ENCODE measurements around the gene ERF. TPM values are rescaled to one million over a fixed set of nuclear protein-coding genes. Genes with fewer than 3 reads are reported as not detected.

Gene ERF
- polyA plus RNA-seq, 1 experiment, result 31.1 TPM

DNA sequence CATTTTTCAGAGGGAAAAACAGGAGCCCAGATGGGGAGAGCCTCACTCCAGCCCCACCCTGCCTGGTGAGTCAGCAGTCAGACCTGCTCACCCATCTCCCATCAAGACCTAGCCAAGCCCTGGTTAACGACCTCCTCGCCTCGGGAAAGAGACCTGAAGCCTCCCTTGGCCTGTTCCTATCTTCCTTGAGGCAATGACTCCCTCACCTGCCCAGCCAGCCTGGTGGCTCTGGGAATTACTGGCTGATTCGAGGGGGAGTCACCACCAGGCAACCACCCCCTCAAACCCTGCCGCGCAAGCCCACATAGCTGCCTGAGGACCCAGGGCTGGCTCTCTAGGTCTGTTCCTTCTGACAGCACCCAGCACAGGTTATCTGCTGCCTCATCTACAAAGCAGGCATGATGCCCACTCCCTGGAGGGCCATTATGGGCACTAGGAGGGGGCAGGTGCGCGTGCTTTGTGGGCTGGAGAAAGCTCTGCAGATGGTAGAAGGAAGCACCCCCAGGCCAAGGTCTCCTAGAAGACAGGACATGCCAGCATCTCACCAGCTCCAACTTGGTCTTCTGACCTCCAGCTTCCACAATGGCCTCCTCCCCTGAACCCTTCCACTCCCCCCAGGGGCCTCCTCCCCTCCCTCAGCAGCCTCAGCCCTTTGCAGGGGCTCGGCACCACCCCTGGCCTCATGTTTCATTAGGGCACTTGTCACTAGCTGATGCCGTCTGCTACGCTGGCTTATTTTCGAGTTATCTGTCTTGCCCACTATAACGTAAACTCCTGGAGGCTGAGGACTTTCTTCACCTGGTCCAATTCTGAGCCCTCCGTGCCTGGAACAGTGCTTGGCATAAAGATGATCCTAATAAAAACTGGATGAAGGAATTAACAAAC, 47.8 kb downstream of the ERF start:
- POLR2A ChIA-PET, result interaction anchor here (0.7 to 1.6 kb wide), 2 partner anchors 10 to 63 kb away, joined by 7 to 13 read pairs; no protein-coding TSS in a partner anchor
- H3K4me3 ChIP-seq (ENCODE audit: low read depth, low read length), result no peak overlapping the region
- no peak for DNase-seq (ENCODE audit: low read depth, low spot score)

GRCh38 chr19:42204664-42205063, 50.3 kb downstream of the ERF start:
- TF ChIP-seq, protein P1, sequence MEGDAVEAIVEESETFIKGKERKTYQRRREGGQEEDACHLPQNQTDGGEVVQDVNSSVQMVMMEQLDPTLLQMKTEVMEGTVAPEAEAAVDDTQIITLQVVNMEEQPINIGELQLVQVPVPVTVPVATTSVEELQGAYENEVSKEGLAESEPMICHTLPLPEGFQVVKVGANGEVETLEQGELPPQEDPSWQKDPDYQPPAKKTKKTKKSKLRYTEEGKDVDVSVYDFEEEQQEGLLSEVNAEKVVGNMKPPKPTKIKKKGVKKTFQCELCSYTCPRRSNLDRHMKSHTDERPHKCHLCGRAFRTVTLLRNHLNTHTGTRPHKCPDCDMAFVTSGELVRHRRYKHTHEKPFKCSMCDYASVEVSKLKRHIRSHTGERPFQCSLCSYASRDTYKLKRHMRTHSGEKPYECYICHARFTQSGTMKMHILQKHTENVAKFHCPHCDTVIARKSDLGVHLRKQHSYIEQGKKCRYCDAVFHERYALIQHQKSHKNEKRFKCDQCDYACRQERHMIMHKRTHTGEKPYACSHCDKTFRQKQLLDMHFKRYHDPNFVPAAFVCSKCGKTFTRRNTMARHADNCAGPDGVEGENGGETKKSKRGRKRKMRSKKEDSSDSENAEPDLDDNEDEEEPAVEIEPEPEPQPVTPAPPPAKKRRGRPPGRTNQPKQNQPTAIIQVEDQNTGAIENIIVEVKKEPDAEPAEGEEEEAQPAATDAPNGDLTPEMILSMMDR (IDR thresholded peaks at IDR 0.05; ENCODE audit: low read depth, low read length), result no peak
- no peak overlapping the region for H3K4me3 ChIP-seq (ENCODE audit: low read depth, low read length)
- H3K27me3 ChIP-seq (ENCODE audit: control insufficient read depth, insufficient read depth, low read length), result no peaks in the 10 kb centered on the region
- DNase-seq (ENCODE audit: low read depth, low spot score), result no peak
- H3K9me3 ChIP-seq (ENCODE audit: control insufficient read depth, insufficient read depth, low read length), result no peaks in the 10 kb centered on the region
- CTCF ChIA-PET, result interaction anchor here (0.6 kb wide), 1 partner anchor 96 kb away, joined by 3 read pairs; no protein-coding TSS in a partner anchor
- no peak overlapping the region for H3K27ac ChIP-seq (ENCODE audit: low read depth, low read length)
- POLR2A ChIA-PET, result no interaction called here

More for the DNA sequence above, 47.8 kb downstream of the ERF start:
- Histone ChIP-seq H3K27ac (ENCODE audit: low read depth, low read length) (peak overlapping the region; percentile 77), H3K9me3 (ENCODE audit: control insufficient read depth, insufficient read depth, low read length) (no peaks in the 10 kb centered on the region), H3K27me3 (ENCODE audit: control insufficient read depth, insufficient read depth, low read length) (no peaks in the 10 kb centered on the region)
- CTCF ChIA-PET, result interaction anchor here (1.0 kb wide), 1 partner anchor 98 kb away, joined by 3 read pairs; no protein-coding TSS in a partner anchor
- TF ChIP-seq, protein P1 (IDR thresholded peaks at IDR 0.05; ENCODE audit: low read depth, low read length), result no peak

DNA sequence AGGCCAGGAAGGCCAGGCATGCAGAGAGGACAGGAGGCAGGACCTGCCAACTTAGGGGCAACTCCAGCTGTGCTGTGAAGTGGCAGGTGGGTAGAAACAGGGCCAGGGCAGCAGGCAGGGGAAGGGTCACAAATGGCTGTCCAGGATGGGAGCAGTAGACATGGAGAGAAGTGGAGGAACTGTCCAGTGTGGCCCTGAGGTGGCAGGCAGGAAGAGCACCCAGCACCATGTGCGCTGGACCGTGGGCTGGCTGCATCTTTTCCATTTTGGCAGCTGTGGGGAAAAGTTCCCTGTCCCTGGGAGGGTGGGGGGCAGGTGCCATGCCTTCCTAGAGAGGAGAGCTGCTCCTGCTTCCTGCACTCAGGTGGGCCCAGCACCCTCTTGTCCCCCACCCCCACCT, 51.2 kb downstream of the ERF start:
- DNase-seq (ENCODE audit: low read depth, low spot score), result no peak
- ChIA-PET CTCF (no interaction called here), POLR2A (no interaction called here)
- Histone ChIP-seq H3K27ac (ENCODE audit: low read depth, low read length) (no peak overlapping the region), H3K4me3 (ENCODE audit: low read depth, low read length) (no peak overlapping the region), H3K9me3 (ENCODE audit: control insufficient read depth, insufficient read depth, low read length) (no peaks in the 10 kb centered on the region), H3K27me3 (ENCODE audit: control insufficient read depth, insufficient read depth, low read length) (no peaks in the 10 kb centered on the region)
- TF ChIP-seq, protein P1 (IDR thresholded peaks at IDR 0.05; ENCODE audit: low read depth, low read length), result no peak

DNA sequence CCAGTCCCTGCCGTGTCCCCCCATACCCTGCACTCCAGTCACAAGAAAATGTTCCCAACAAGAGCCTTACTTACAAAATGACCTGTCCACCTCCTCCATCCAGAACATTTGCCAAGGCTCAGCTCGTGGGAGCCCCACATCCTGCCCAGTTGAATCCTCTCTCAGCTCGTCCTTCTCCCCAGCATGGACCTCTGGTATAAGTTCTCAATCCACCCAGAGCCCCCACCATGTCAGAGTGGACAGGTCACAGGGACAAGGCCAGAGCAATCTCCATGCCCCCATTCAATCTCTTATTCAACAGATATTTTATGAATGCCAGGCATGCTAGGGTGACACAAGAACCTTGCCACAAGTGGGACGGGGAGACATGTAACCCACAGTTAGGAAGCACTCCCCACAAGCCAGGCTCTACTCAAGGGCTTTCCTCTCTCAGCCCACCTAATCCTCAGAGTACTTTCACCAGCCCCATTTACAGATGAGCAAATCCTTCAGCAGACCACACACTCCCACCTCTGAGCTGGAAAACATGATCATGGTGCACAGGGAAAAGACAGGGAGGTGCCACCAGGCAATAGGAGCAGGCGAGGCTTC, 52.5 kb downstream of the ERF start:
- no peak for DNase-seq (ENCODE audit: low read depth, low spot score)
- Histone ChIP-seq H3K27ac (ENCODE audit: low read depth, low read length) (no peak overlapping the region), H3K4me3 (ENCODE audit: low read depth, low read length) (no peak overlapping the region), H3K27me3 (ENCODE audit: control insufficient read depth, insufficient read depth, low read length) (no peaks in the 10 kb centered on the region), H3K9me3 (ENCODE audit: control insufficient read depth, insufficient read depth, low read length) (no peaks in the 10 kb centered on the region)
- TF ChIP-seq, protein P1 (IDR thresholded peaks at IDR 0.05; ENCODE audit: low read depth, low read length), result no peak
- CTCF ChIA-PET, result interaction anchor here (0.7 kb wide), 1 partner anchor 26 kb away, joined by 3 read pairs; no protein-coding TSS in a partner anchor
- POLR2A ChIA-PET, result no interaction called here
